ENCODE data around the gene CCDC122.

DNA sequence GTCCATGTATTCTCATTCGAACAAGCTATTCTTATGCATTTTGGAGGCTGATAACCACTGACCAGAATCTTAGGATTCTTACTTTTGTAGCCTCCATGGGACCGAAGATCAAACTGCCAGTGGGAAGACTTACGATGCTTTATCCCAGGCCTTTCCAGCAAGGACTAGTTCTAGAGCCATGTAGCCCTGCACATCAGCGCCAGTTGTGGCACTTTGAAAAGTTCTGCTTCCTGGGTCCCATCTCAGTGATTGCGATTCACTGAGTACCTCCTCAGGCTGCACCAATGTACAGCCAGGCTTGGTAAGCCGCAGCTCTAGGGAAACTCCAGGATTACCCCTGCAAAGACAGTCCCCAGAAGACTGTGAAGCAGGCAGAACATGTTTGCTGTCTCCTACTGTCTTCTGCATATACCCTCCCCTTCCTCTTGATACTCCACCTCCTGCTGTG, 73.8 kb downstream of the CCDC122 start:
- TF ChIP-seq, protein P1, sequence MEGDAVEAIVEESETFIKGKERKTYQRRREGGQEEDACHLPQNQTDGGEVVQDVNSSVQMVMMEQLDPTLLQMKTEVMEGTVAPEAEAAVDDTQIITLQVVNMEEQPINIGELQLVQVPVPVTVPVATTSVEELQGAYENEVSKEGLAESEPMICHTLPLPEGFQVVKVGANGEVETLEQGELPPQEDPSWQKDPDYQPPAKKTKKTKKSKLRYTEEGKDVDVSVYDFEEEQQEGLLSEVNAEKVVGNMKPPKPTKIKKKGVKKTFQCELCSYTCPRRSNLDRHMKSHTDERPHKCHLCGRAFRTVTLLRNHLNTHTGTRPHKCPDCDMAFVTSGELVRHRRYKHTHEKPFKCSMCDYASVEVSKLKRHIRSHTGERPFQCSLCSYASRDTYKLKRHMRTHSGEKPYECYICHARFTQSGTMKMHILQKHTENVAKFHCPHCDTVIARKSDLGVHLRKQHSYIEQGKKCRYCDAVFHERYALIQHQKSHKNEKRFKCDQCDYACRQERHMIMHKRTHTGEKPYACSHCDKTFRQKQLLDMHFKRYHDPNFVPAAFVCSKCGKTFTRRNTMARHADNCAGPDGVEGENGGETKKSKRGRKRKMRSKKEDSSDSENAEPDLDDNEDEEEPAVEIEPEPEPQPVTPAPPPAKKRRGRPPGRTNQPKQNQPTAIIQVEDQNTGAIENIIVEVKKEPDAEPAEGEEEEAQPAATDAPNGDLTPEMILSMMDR (IDR thresholded peaks at IDR 0.05) = no peak
- TF ChIP-seq POLR2A (IDR thresholded peaks at IDR 0.05) = no peak
